T-helper 17 cell (primary cell): ENCODE measurements around the gene SSU72. TPM values are rescaled to one million over a fixed set of nuclear protein-coding genes. Genes with fewer than 3 reads are reported as not detected.
A peak's percentile ranks its signal among the peaks of the same experiment; 100 is the strongest.

Experiments
- ATAC-seq: fragments of 150-1000 bp; cut with Tn5 transposase; 2 replicates; pipeline ENCODE4 v1.10.0; 2021; ENCODE audit warnings: mild to moderate bottlenecking, moderate library complexity
- DNase-seq, 3 donors: peaks; one replicate each; pipeline versions ENCODE4 v3.0.0 to v3.0.0-alpha.2; 2020 to 2021
- H3K9me3 ChIP-seq: one replicate; pipeline ENCODE4 v1.7.0; 2013; ENCODE audit warnings: low read length, mild to moderate bottlenecking; ENCODE audit not compliant: control insufficient read depth, poor library complexity, severe bottlenecking
- H3K27ac Mint-ChIP-seq: one replicate; pipeline ENCODE4 v1.8.0; 2022; ENCODE audit warnings: mild to moderate bottlenecking, moderate library complexity, mixed read lengths
- H3K27me3 Mint-ChIP-seq: one replicate; pipeline ENCODE4 v1.8.0; 2022; ENCODE audit warnings: mixed read lengths
- H3K36me3 Mint-ChIP-seq: one replicate; pipeline ENCODE4 v1.8.0; 2022; ENCODE audit warnings: low read depth, mixed read lengths
- H3K4me1 Mint-ChIP-seq: one replicate; pipeline ENCODE4 v1.8.0; 2022; ENCODE audit warnings: mild to moderate bottlenecking, mixed read lengths
- H3K4me3 Mint-ChIP-seq: one replicate; pipeline ENCODE4 v1.8.0; 2022; ENCODE audit warnings: mild to moderate bottlenecking, moderate library complexity, mixed read lengths
- total RNA-seq, 4 donors: library from RNA in 2 of 4; stranded (reverse) in 2 of 4; gene quantifications; one replicate each; pipeline ENCODE4 v1.2.3 and lab custom pipeline; 2022 to 2026

The SSU72 gene
- total RNA-seq, 2 donors from 2014 or later = 99.3 to 103 TPM

GRCh38 chr1:1616838-1617237, 42.2 kb upstream of the SSU72 start:
- no peaks in the 10 kb centered on the region for H3K36me3 Mint-ChIP-seq
- H3K27ac Mint-ChIP-seq = peak overlapping the region; percentile 57
- peak overlapping the region; percentile 83 for H3K4me3 Mint-ChIP-seq
- ATAC-seq = no peak
- no peak for DNase-seq
- no peaks in the 10 kb centered on the region for H3K27me3 Mint-ChIP-seq
- no peaks in the 10 kb centered on the region for H3K9me3 ChIP-seq
- peaks cover 24% of the 10 kb centered on the region for H3K4me1 Mint-ChIP-seq

- no peaks in the 10 kb centered on the region for H3K36me3 Mint-ChIP-seq
- ATAC-seq (peak; percentile 13), DNase-seq (peak in 2 of 3 donors; percentile 51 to 55)
- no peaks in the 10 kb centered on the region for H3K9me3 ChIP-seq
- peak overlapping the region; percentile 57 for H3K27ac Mint-ChIP-seq
- H3K4me1 Mint-ChIP-seq = peaks cover 25% of the 10 kb centered on the region
- peak overlapping the region; percentile 83 for H3K4me3 Mint-ChIP-seq
- H3K27me3 Mint-ChIP-seq = no peaks in the 10 kb centered on the region
These were observed 41.6 kb upstream of the SSU72 start for GRCh38 chr1:1616045-1616790.

- H3K36me3 Mint-ChIP-seq = no peaks in the 10 kb centered on the region
- H3K27ac Mint-ChIP-seq = peak within 1 kb of the TSS; percentile 100
- H3K27me3 Mint-ChIP-seq = no peaks in the 10 kb centered on the region
- peak within 1 kb of the TSS; percentile 98 for H3K4me3 Mint-ChIP-seq
- peaks cover 25% of the 10 kb centered on the region for H3K4me1 Mint-ChIP-seq
- ATAC-seq = peak; percentile 83
- peak; percentile 98 to 99 (median 99) for DNase-seq
- no peaks in the 10 kb centered on the region for H3K9me3 ChIP-seq
These were observed 40.8 kb upstream of the SSU72 start, which contains the start of gene MIB2 for GRCh38 chr1:1615256-1616044. TSS of gene MIB2 (plus strand) at chr1:1615500. CDS start at chr1:1623453, 7,953 bp downstream.

- peaks cover 25% of the 10 kb centered on the region for H3K4me1 Mint-ChIP-seq
- DNase-seq (no peak), ATAC-seq (peak; percentile 1)
- H3K4me3 Mint-ChIP-seq = peak overlapping the region; percentile 98
- no peaks in the 10 kb centered on the region for H3K36me3 Mint-ChIP-seq
- no peaks in the 10 kb centered on the region for H3K9me3 ChIP-seq
- no peaks in the 10 kb centered on the region for H3K27me3 Mint-ChIP-seq
- H3K27ac Mint-ChIP-seq = peak overlapping the region; percentile 100
These were observed 40.2 kb upstream of the SSU72 start for GRCh38 chr1:1614954-1615255.

GRCh38 chr1:1614204-1614953, 39.7 kb upstream of the SSU72 start:
- H3K9me3 ChIP-seq = no peaks in the 10 kb centered on the region
- peak overlapping the region; percentile 98 for H3K4me3 Mint-ChIP-seq
- H3K36me3 Mint-ChIP-seq = no peaks in the 10 kb centered on the region
- H3K27ac Mint-ChIP-seq = peak overlapping the region; percentile 100
- ATAC-seq (peak; percentile 35), DNase-seq (peak in 2 of 3 donors; percentile 37 to 49)
- peaks cover 25% of the 10 kb centered on the region for H3K4me1 Mint-ChIP-seq
- H3K27me3 Mint-ChIP-seq = no peaks in the 10 kb centered on the region

- no peak for DNase-seq
- peak overlapping the region; percentile 100 for H3K27ac Mint-ChIP-seq
- peak overlapping the region; percentile 98 for H3K4me3 Mint-ChIP-seq
- no peaks in the 10 kb centered on the region for H3K27me3 Mint-ChIP-seq
- ATAC-seq = no peak
- H3K9me3 ChIP-seq = no peaks in the 10 kb centered on the region
- peaks cover 25% of the 10 kb centered on the region for H3K4me1 Mint-ChIP-seq
- no peaks in the 10 kb centered on the region for H3K36me3 Mint-ChIP-seq
These were observed 38.9 kb upstream of the SSU72 start for GRCh38 chr1:1613509-1614082.

GRCh38 chr1:1612104-1612400, 37.4 kb upstream of the SSU72 start:
- H3K4me3 Mint-ChIP-seq = no peak overlapping the region
- no peaks in the 10 kb centered on the region for H3K36me3 Mint-ChIP-seq
- H3K9me3 ChIP-seq = no peaks in the 10 kb centered on the region
- H3K4me1 Mint-ChIP-seq = peaks cover 29% of the 10 kb centered on the region
- no peaks in the 10 kb centered on the region for H3K27me3 Mint-ChIP-seq
- peak overlapping the region; percentile 43 for H3K27ac Mint-ChIP-seq
- DNase-seq (no peak), ATAC-seq (no peak)

- Mint-ChIP-seq H3K4me3 (no peak overlapping the region), H3K36me3 (no peaks in the 10 kb centered on the region), H3K4me1 (peaks cover 28% of the 10 kb centered on the region), H3K27me3 (no peaks in the 10 kb centered on the region), H3K27ac (no peak overlapping the region)
- ATAC-seq (no peak), DNase-seq (peak in 1 of 3 donors; percentile 3)
- no peaks in the 10 kb centered on the region for H3K9me3 ChIP-seq
These were observed 36.1 kb upstream of the SSU72 start for GRCh38 chr1:1610796-1611195.

- Mint-ChIP-seq H3K4me3 (no peak overlapping the region), H3K4me1 (peaks cover 27% of the 10 kb centered on the region), H3K27ac (no peak overlapping the region), H3K27me3 (no peaks in the 10 kb centered on the region), H3K36me3 (no peaks in the 10 kb centered on the region)
- H3K9me3 ChIP-seq = no peaks in the 10 kb centered on the region
- DNase-seq (no peak), ATAC-seq (no peak)
These were observed 35.3 kb upstream of the SSU72 start for GRCh38 chr1:1609822-1610485.

GRCh38 chr1:1606232-1606631, 31.6 kb upstream of the SSU72 start:
- peak overlapping the region; percentile 98 for H3K27ac Mint-ChIP-seq
- no peak overlapping the region for H3K4me3 Mint-ChIP-seq
- no peaks in the 10 kb centered on the region for H3K9me3 ChIP-seq
- ATAC-seq (no peak), DNase-seq (no peak)
- no peaks in the 10 kb centered on the region for H3K36me3 Mint-ChIP-seq
- no peaks in the 10 kb centered on the region for H3K27me3 Mint-ChIP-seq
- peaks cover 10% of the 10 kb centered on the region for H3K4me1 Mint-ChIP-seq

GRCh38 chr1:1605724-1606123, 31.1 kb upstream of the SSU72 start:
- Mint-ChIP-seq H3K36me3 (no peaks in the 10 kb centered on the region), H3K4me3 (no peak overlapping the region), H3K27me3 (no peaks in the 10 kb centered on the region), H3K27ac (no peak overlapping the region), H3K4me1 (peaks cover 10% of the 10 kb centered on the region)
- ATAC-seq (no peak), DNase-seq (no peak)
- H3K9me3 ChIP-seq = no peaks in the 10 kb centered on the region

- Mint-ChIP-seq H3K4me3 (no peak overlapping the region), H3K36me3 (no peaks in the 10 kb centered on the region), H3K27me3 (no peaks in the 10 kb centered on the region), H3K27ac (no peak overlapping the region), H3K4me1 (peaks cover 10% of the 10 kb centered on the region)
- DNase-seq (no peak), ATAC-seq (no peak)
- no peaks in the 10 kb centered on the region for H3K9me3 ChIP-seq
These were observed 30.4 kb upstream of the SSU72 start for GRCh38 chr1:1605034-1605591.
